Endothelial cell of umbilical vein (primary cell): ENCODE results near the gene MAPKAP1. TPM values are rescaled to one million over a fixed set of nuclear protein-coding genes. Genes with fewer than 3 reads are reported as not detected.

Experiments
- BruUV-seq: library from RNA; stranded (reverse); fragments of 400-500 nt; replicated peaks from 2 replicates; lab custom pipeline; 2021; lab: Mats Ljungman, UMichigan
- CTCF ChIA-PET: fragments of 300-600, 350-600 bp; sonication (Branson Sonifier 250); formaldehyde crosslinking; loops from one replicate; lab custom pipeline; 2021; ENCODE audit warnings: antibody characterized with exemption, inconsistent platforms; lab: Charles Lee
- POLR2A ChIA-PET: fragments of 300-600, 350-600 bp; sonication (Branson Sonifier 250); formaldehyde crosslinking; loops from one replicate; lab custom pipeline; 2021; ENCODE audit warnings: antibody characterized with exemption, inconsistent platforms; lab: Charles Lee
- DNase-seq: peaks from one replicate; pipeline ENCODE4 v3.0.0-alpha.2; 2011; ENCODE audit warnings: low read depth, low spot score
- FAIRE-seq: peaks from 2 replicates; lab custom pipeline; 2011; peaks lifted over from hg19 to GRCh38; lab: Jason Lieb, UNC
- H2AFZ ChIP-seq: 2 replicates; pipeline ENCODE4 v1.6.0; 2012; ENCODE audit warnings: low read depth, low read length, control low read depth, inconsistent platforms
- H3K27ac ChIP-seq: 2 replicates; pipeline ENCODE4 v1.5.1; 2011; ENCODE audit warnings: low read depth, mild to moderate bottlenecking, control low read depth, low read length, moderate library complexity; ENCODE audit not compliant: insufficient read depth
- H3K27me3 ChIP-seq, 2 experiments: 2 replicates each; pipeline versions ENCODE4 v1.6.0 to v1.6.1; 2011; ENCODE audit warnings: low read length in 2 of 2, mixed read lengths in 1 of 2; ENCODE audit not compliant: control insufficient read depth in 2 of 2, insufficient read depth in 2 of 2
- H3K36me3 ChIP-seq, 2 experiments: 2 replicates in 1 of 2; 3 replicates in 1 of 2; pipeline ENCODE4 v1.5.1; 2011; ENCODE audit warnings: low read length in 2 of 2, mild to moderate bottlenecking in 1 of 2, moderate library complexity in 1 of 2; ENCODE audit not compliant: control insufficient read depth in 2 of 2, insufficient read depth in 2 of 2; ENCODE audit errors: extremely low read depth in 1 of 2
- H3K4me1 ChIP-seq: 3 replicates; pipeline ENCODE4 v1.5.1; 2011; ENCODE audit warnings: mild to moderate bottlenecking, low read length; ENCODE audit not compliant: control insufficient read depth, insufficient read depth; ENCODE audit errors: extremely low read depth
- H3K4me2 ChIP-seq: 2 replicates; pipeline ENCODE4 v1.6.1; 2011; ENCODE audit warnings: low read length, control low read depth, mixed read lengths; ENCODE audit not compliant: insufficient read depth
- H3K4me3 ChIP-seq, 3 experiments: fragments of 200-600 bp in 1 of 3; sonication (generic), shearing (Covaris generic) in 1 of 3; replicated peaks in 1 of 3; 2 replicates each; pipeline ENCODE4 v1.5.1; 2011 to 2016; ENCODE audit warnings: control low read depth in 3 of 3, low read length in 3 of 3, mild to moderate bottlenecking in 2 of 3, inconsistent platforms in 1 of 3, low read depth in 1 of 3, moderate library complexity in 1 of 3; ENCODE audit not compliant: insufficient read depth in 1 of 3
- H3K79me2 ChIP-seq: 2 replicates; pipeline ENCODE4 v1.6.0; 2012; ENCODE audit warnings: low read length, inconsistent platforms; ENCODE audit not compliant: control insufficient read depth, insufficient read depth
- H3K9ac ChIP-seq: replicated peaks from 2 replicates; pipeline ENCODE3; 2011; ENCODE audit warnings: low read length, control low read depth; ENCODE audit not compliant: insufficient read depth; ENCODE audit errors: extremely low read depth
- H3K9me1 ChIP-seq: replicated peaks from 3 replicates; pipeline ENCODE4 v1.6.0; 2011; ENCODE audit warnings: mild to moderate bottlenecking, low read length; ENCODE audit not compliant: control insufficient read depth, insufficient read depth; ENCODE audit errors: extremely low read depth
- H3K9me3 ChIP-seq: replicated peaks from 2 replicates; pipeline ENCODE4 v1.5.1; 2012; ENCODE audit warnings: low read length, inconsistent platforms; ENCODE audit not compliant: control insufficient read depth, insufficient read depth
- H4K20me1 ChIP-seq: replicated peaks from 2 replicates; pipeline ENCODE3; 2011; ENCODE audit warnings: mild to moderate bottlenecking, low read length; ENCODE audit not compliant: control insufficient read depth, insufficient read depth; ENCODE audit errors: extremely low read depth
- EZH2 ChIP-seq: IDR thresholded peaks from 2 replicates; pipeline ENCODE4 v1.6.1; 2012; ENCODE audit warnings: borderline replicate concordance, low read depth, mild to moderate bottlenecking, moderate library complexity, low read length, inconsistent platforms; ENCODE audit not compliant: severe bottlenecking
- FOS ChIP-seq: IDR thresholded peaks from 2 replicates; pipeline ENCODE4 v1.6.1; 2011; ENCODE audit warnings: mild to moderate bottlenecking, low read length, moderate library complexity, borderline replicate concordance; ENCODE audit not compliant: insufficient read depth
- GATA2 ChIP-seq: IDR thresholded peaks from 2 replicates; pipeline ENCODE4 v1.7.0; 2011; ENCODE audit warnings: low read depth, mild to moderate bottlenecking, moderate library complexity, mixed read lengths, low read length; ENCODE audit not compliant: insufficient read length, insufficient read depth
- JUN ChIP-seq: IDR thresholded peaks from 2 replicates; pipeline ENCODE4 v1.6.1; 2011; ENCODE audit warnings: borderline replicate concordance, low read depth; ENCODE audit not compliant: insufficient read length, insufficient read depth
- MYC ChIP-seq: IDR thresholded peaks from one replicate; pipeline ENCODE4 v1.6.1; 2011; ENCODE audit warnings: mild to moderate bottlenecking, low read depth, low read length
- POLR2A ChIP-seq: IDR thresholded peaks from 2 replicates; pipeline ENCODE4 v1.6.1; 2012; ENCODE audit warnings: low read depth, mild to moderate bottlenecking, control low read depth, low read length
- POLR2AphosphoS5 ChIP-seq: IDR thresholded peaks from 2 replicates; pipeline ENCODE4 v1.6.1; 2012; ENCODE audit warnings: low read depth, mild to moderate bottlenecking, control low read depth, low read length, moderate library complexity; ENCODE audit not compliant: insufficient read depth
- dilution Hi-C: fragments of 300-500 bp; cut with MboI; formaldehyde crosslinking; loops from one replicate; pipeline ENCODE4 v1.15.0; 2019; ENCODE audit warnings: low sequenced_read_pairs; ENCODE audit not compliant: extremely low pct_ligation_motif_present
- intact Hi-C: fragments of 100-400 bp; cut with micrococcal nuclease; formaldehyde crosslinking; loops from one replicate; pipeline ENCODE4 v1.10.0; 2022
- polyA plus RNA-seq, 4 experiments: library from polyadenylated mRNA; depleted of rRNA in 3 of 4; stranded (reverse) in 3 of 4; unstranded in 1 of 4; fragments of >200 nt; gene quantifications; 2 replicates each; pipeline versions ENCODE4 v1.2.1 to v1.2.3, GENCODE V29; 2011 to 2012; ENCODE audit warnings: missing spikeins in 1 of 4
- total RNA-seq: library from RNA; stranded (reverse); gene quantifications from 2 replicates; pipeline ENCODE4 v1.2.3, GENCODE V29; 2021
- TF ChIP-seq, protein P1 (sequence below): IDR thresholded peaks from 2 replicates; pipeline ENCODE4 v1.6.1; 2011; ENCODE audit not compliant: insufficient read depth, insufficient read length

MAPKAP1 gene
- total and polyA plus RNA-seq, 2 donors (not counting 3 experiments of a cell fraction or from before 2014, with no cell fraction given) = 61.9 to 99.1 TPM

DNA sequence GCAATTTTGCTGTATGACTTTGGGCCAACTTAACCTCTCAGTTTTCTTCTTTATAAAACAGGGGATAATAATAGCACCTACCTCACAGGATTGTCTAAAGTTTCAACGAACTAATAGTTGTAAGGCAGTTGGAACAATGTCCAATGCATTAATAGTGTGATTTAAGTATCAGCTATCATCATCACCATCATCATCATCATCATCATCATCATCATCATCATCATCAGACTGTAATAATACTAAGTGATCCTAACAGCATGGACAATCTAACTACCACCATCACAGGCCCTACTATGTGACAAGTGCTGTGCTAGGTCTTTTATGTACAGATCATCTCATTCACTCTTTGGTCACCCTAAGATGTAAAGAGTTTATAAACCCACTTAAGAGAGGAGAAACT lies 196.0 kb downstream of the MAPKAP1 start:
- no peak overlapping the region for H2AFZ ChIP-seq
- no peak overlapping the region for H3K27ac ChIP-seq
- H3K27me3 ChIP-seq = no peaks in the 10 kb centered on the region
- no peak overlapping the region for H3K4me2 ChIP-seq
- H3K4me3 ChIP-seq = no peak overlapping the region
- no TSS peak for BruUV-seq
- no peak for TF ChIP-seq FOS
- TF ChIP-seq EZH2 = no peak
- TF ChIP-seq JUN = no peak
- TF ChIP-seq POLR2A = no peak
- no peak for TF ChIP-seq GATA2
- no peak for TF ChIP-seq MYC
- TF ChIP-seq POLR2AphosphoS5 = no peak
- H3K4me1 ChIP-seq = peaks cover 7% of the 10 kb centered on the region
- FAIRE-seq (no peak), DNase-seq (no peak)
- H3K79me2 ChIP-seq = no peaks in the 10 kb centered on the region
- H3K9me3 ChIP-seq = no peaks in the 10 kb centered on the region
- no peak overlapping the region for H3K9ac ChIP-seq
- no peaks in the 10 kb centered on the region for H4K20me1 ChIP-seq
- ChIA-PET POLR2A (no interaction called here), CTCF (no interaction called here)
- no peaks in the 10 kb centered on the region for H3K36me3 ChIP-seq
- intact Hi-C loops = no loop called here
- H3K9me1 ChIP-seq = no peaks in the 10 kb centered on the region
- dilution Hi-C loops = no loop called here

DNA sequence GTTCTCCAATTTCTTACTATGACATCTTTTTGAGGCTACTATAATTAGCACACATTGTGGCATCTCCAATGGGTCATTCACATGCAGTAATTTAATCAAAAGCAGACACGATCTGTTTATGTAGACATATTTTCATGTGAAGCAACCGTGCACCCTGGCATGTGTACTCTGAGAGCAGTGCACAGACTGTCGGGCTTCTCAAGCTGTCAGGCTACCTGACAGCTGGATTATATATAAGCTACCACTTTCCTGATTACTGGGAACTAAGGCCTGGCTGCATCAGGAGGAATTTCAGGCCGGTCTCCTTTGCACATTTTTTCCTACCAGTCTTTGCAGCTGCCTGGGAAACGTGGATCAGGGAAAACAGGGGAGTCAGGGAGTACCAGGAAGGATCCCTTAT lies 197.5 kb downstream of the MAPKAP1 start:
- no peak for DNase-seq
- dilution Hi-C loops (no loop called here), intact Hi-C loops (no loop called here)

More for the DNA sequence above, 197.5 kb downstream of the MAPKAP1 start:
- Histone ChIP-seq H2AFZ (no peak overlapping the region), H3K27ac (no peak overlapping the region), H3K4me2 (no peak overlapping the region), H3K79me2 (no peaks in the 10 kb centered on the region), H4K20me1 (no peaks in the 10 kb centered on the region), H3K9me1 (no peaks in the 10 kb centered on the region), H3K9me3 (no peaks in the 10 kb centered on the region), H3K4me3 (no peak overlapping the region), H3K27me3 (no peaks in the 10 kb centered on the region), H3K9ac (no peak overlapping the region), H3K4me1 (peaks cover 7% of the 10 kb centered on the region), H3K36me3 (no peaks in the 10 kb centered on the region)
- POLR2A ChIA-PET = no interaction called here
- FAIRE-seq = no peak
- CTCF ChIA-PET = no interaction called here
- BruUV-seq = no TSS peak
- TF ChIP-seq, protein P1, sequence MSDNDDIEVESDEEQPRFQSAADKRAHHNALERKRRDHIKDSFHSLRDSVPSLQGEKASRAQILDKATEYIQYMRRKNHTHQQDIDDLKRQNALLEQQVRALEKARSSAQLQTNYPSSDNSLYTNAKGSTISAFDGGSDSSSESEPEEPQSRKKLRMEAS = no peak
- TF ChIP-seq JUN (no peak), POLR2AphosphoS5 (no peak), POLR2A (no peak), GATA2 (no peak)
